ENCODE results near the gene LRRC4C.

LRRC4C gene

GRCh38 chr11:40306938-40307548, 1152.4 kb downstream of the LRRC4C start:
- no peak overlapping the region for H3K9ac ChIP-seq (ENCODE audit: low read depth, low read length)
- DNase-seq (no peak), ATAC-seq (ENCODE audit: insufficient read depth, low read depth) (peak; percentile 48; the same call in 1 of the 3 replicates)
- no peaks in the 10 kb centered on the region for H3K27me3 ChIP-seq (ENCODE audit: insufficient read depth, low read length, poor library complexity)
- no peaks in the 10 kb centered on the region for H3K36me3 ChIP-seq (ENCODE audit: insufficient read depth, low read length)
- no peaks in the 10 kb centered on the region for H3K9me3 ChIP-seq (ENCODE audit: insufficient read depth, low read length, severe bottlenecking)
- H2AFZ ChIP-seq (ENCODE audit: low read depth, low read length) = no peak overlapping the region
- no peak overlapping the region for H3K4me3 ChIP-seq (ENCODE audit: low read depth in 1 of 2, low read length in 2 of 2)
- H3K79me2 ChIP-seq (ENCODE audit: insufficient read depth, low read length) = no peaks in the 10 kb centered on the region
- H4K20me1 ChIP-seq (ENCODE audit: insufficient read depth, low read length) = no peaks in the 10 kb centered on the region
- no peak overlapping the region for H3K4me2 ChIP-seq (ENCODE audit: insufficient read depth, low read length)
- no peak for TF ChIP-seq EZH2 (IDR thresholded peaks at IDR 0.05; ENCODE audit: borderline replicate concordance, low read depth, low read length, severe bottlenecking)
- TF ChIP-seq CTCF (IDR thresholded peaks at IDR 0.05; ENCODE audit: borderline replicate concordance, extremely low read depth, low read length, poor library complexity, severe bottlenecking) = peak; percentile 55
- H3K27ac ChIP-seq (ENCODE audit: low read length) = no peak overlapping the region
- no peaks in the 10 kb centered on the region for H3K4me1 ChIP-seq (ENCODE audit: insufficient read depth, low read length)

- Histone ChIP-seq H3K79me2 (ENCODE audit: insufficient read depth, low read length) (no peaks in the 10 kb centered on the region), H2AFZ (ENCODE audit: low read depth, low read length) (no peak overlapping the region), H3K9ac (ENCODE audit: low read depth, low read length) (no peak overlapping the region), H4K20me1 (ENCODE audit: insufficient read depth, low read length) (no peaks in the 10 kb centered on the region), H3K27ac (ENCODE audit: low read length) (no peak overlapping the region), H3K4me1 (ENCODE audit: insufficient read depth, low read length) (no peaks in the 10 kb centered on the region), H3K27me3 (ENCODE audit: insufficient read depth, low read length, poor library complexity) (no peaks in the 10 kb centered on the region), H3K36me3 (ENCODE audit: insufficient read depth, low read length) (no peaks in the 10 kb centered on the region), H3K4me3 (ENCODE audit: low read depth in 1 of 2, low read length in 2 of 2) (no peak overlapping the region), H3K9me3 (ENCODE audit: insufficient read depth, low read length, severe bottlenecking) (no peaks in the 10 kb centered on the region), H3K4me2 (ENCODE audit: insufficient read depth, low read length) (no peak overlapping the region)
- DNase-seq (no peak), ATAC-seq (ENCODE audit: insufficient read depth, low read depth) (no peak)
- TF ChIP-seq CTCF (IDR thresholded peaks at IDR 0.05; ENCODE audit: borderline replicate concordance, extremely low read depth, low read length, poor library complexity, severe bottlenecking) (no peak), EZH2 (IDR thresholded peaks at IDR 0.05; ENCODE audit: borderline replicate concordance, low read depth, low read length, severe bottlenecking) (no peak)
Measured at GRCh38 chr11:40302669-40303068, 1156.8 kb downstream of the LRRC4C start.

- Histone ChIP-seq H3K9ac (ENCODE audit: low read depth, low read length) (no peak overlapping the region), H3K9me3 (ENCODE audit: insufficient read depth, low read length, severe bottlenecking) (no peaks in the 10 kb centered on the region), H3K79me2 (ENCODE audit: insufficient read depth, low read length) (no peaks in the 10 kb centered on the region), H3K4me3 (ENCODE audit: low read depth in 1 of 2, low read length in 2 of 2) (no peak overlapping the region), H3K4me1 (ENCODE audit: insufficient read depth, low read length) (no peaks in the 10 kb centered on the region), H2AFZ (ENCODE audit: low read depth, low read length) (no peak overlapping the region), H3K27ac (ENCODE audit: low read length) (no peak overlapping the region), H3K27me3 (ENCODE audit: insufficient read depth, low read length, poor library complexity) (no peaks in the 10 kb centered on the region), H4K20me1 (ENCODE audit: insufficient read depth, low read length) (no peaks in the 10 kb centered on the region), H3K4me2 (ENCODE audit: insufficient read depth, low read length) (no peak overlapping the region), H3K36me3 (ENCODE audit: insufficient read depth, low read length) (no peaks in the 10 kb centered on the region)
- no peak for TF ChIP-seq EZH2 (IDR thresholded peaks at IDR 0.05; ENCODE audit: borderline replicate concordance, low read depth, low read length, severe bottlenecking)
- no peak for TF ChIP-seq CTCF (IDR thresholded peaks at IDR 0.05; ENCODE audit: borderline replicate concordance, extremely low read depth, low read length, poor library complexity, severe bottlenecking)
- ATAC-seq (ENCODE audit: insufficient read depth, low read depth) (no peak), DNase-seq (no peak)
Measured at GRCh38 chr11:40295466-40295865, 1164.0 kb downstream of the LRRC4C start.
